Neural progenitor cell (in vitro differentiated cells): ENCODE data around the gene ZBTB20.

ENCODE experiments used
- CTCF ChIP-seq: fragments of 200-600 bp; sonication (generic); IDR thresholded peaks from 2 replicates; pipeline ENCODE4 v1.5.1; 2017; ENCODE audit warnings: antibody characterized with exemption, mild to moderate bottlenecking
- EZH2 ChIP-seq: fragments of 200-600 bp; sonication (generic); IDR thresholded peaks from 2 replicates; pipeline ENCODE4 v1.6.1; 2017; ENCODE audit warnings: antibody characterized with exemption, mild to moderate bottlenecking, moderate library complexity

- TF ChIP-seq EZH2 = no peak
- TF ChIP-seq CTCF = no peak
Measured at GRCh38 chr3:115077501-115078250, 69.4 kb downstream of the ZBTB20 start.
